ENCODE results near the gene PGM1.

Gene PGM1

DNA sequence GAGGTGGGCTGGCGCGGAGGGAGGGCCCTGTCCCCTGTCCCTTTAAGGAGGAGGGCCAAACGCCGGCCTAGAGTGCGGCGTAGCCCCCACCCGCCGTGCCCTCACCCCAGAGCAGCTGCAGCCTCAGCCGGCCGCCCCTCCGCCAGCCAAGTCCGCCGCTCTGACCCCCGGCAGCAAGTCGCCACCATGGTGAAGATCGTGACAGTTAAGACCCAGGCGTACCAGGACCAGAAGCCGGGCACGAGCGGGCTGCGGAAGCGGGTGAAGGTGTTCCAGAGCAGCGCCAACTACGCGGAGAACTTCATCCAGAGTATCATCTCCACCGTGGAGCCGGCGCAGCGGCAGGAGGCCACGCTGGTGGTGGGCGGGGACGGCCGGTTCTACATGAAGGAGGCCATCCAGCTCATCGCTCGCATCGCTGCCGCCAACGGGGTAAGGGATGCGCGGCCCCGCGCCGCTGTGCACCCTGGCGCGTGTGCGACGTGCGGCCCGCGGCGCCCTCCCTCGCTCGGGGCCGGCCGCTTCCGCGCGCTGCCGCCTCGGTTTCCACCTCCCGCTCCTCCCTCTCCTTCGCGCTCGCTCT is at the start of gene PGM1:
PGM1 (plus strand) TSS at position 109 of the 583 bp plus-strand sequence; CDS start at position 187, 78 bp downstream.
- no peaks in the 10 kb centered on the region for H3K9me3 Mint-ChIP-seq
- TF ChIP-seq, protein P1, sequence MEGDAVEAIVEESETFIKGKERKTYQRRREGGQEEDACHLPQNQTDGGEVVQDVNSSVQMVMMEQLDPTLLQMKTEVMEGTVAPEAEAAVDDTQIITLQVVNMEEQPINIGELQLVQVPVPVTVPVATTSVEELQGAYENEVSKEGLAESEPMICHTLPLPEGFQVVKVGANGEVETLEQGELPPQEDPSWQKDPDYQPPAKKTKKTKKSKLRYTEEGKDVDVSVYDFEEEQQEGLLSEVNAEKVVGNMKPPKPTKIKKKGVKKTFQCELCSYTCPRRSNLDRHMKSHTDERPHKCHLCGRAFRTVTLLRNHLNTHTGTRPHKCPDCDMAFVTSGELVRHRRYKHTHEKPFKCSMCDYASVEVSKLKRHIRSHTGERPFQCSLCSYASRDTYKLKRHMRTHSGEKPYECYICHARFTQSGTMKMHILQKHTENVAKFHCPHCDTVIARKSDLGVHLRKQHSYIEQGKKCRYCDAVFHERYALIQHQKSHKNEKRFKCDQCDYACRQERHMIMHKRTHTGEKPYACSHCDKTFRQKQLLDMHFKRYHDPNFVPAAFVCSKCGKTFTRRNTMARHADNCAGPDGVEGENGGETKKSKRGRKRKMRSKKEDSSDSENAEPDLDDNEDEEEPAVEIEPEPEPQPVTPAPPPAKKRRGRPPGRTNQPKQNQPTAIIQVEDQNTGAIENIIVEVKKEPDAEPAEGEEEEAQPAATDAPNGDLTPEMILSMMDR (IDR thresholded peaks at IDR 0.05; ENCODE audit: unreplicated experiment in 3 of 3): no peak
- peaks cover 4% of the 10 kb centered on the region for H3K36me3 Mint-ChIP-seq (ENCODE audit: low read depth)
- peak within 1 kb of the TSS; percentile 96 to 97 (median 97) for H3K4me3 Mint-ChIP-seq
- peaks cover 4% of the 10 kb centered on the region for H3K27me3 Mint-ChIP-seq (ENCODE audit: low read depth)
- peaks cover 19% of the 10 kb centered on the region for H3K4me1 Mint-ChIP-seq
- peak within 1 kb of the TSS; percentile 85 to 94 (median 93) for H3K27ac Mint-ChIP-seq

DNA sequence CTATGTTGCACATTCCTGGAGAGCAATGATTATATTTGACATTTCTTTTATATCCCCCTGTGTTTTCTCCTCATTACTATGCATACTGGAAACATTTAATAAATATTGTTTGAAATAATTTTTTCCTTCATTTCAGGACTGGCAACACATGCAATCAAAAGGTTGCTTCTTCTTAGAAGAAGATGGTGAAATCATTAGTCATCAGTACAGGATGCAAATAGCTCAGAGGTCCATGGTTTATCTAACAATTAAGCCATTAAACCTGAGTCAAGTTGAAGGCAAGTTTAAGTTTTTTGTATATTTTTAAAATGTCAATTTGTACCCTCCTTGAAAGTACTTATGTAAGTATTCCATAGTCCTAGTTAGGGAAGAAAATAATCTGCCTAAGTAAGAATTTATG is 47.4 kb upstream of the PGM1 start:
- Mint-ChIP-seq H3K4me1 (no peaks in the 10 kb centered on the region), H3K36me3 (ENCODE audit: low read depth) (peaks cover 50% of the 10 kb centered on the region), H3K9me3 (peaks cover 9% of the 10 kb centered on the region), H3K4me3 (no peak overlapping the region), H3K27me3 (ENCODE audit: low read depth) (no peaks in the 10 kb centered on the region), H3K27ac (no peak overlapping the region)
- TF ChIP-seq, protein P1 (IDR thresholded peaks at IDR 0.05; ENCODE audit: unreplicated experiment in 3 of 3): no peak

DNA sequence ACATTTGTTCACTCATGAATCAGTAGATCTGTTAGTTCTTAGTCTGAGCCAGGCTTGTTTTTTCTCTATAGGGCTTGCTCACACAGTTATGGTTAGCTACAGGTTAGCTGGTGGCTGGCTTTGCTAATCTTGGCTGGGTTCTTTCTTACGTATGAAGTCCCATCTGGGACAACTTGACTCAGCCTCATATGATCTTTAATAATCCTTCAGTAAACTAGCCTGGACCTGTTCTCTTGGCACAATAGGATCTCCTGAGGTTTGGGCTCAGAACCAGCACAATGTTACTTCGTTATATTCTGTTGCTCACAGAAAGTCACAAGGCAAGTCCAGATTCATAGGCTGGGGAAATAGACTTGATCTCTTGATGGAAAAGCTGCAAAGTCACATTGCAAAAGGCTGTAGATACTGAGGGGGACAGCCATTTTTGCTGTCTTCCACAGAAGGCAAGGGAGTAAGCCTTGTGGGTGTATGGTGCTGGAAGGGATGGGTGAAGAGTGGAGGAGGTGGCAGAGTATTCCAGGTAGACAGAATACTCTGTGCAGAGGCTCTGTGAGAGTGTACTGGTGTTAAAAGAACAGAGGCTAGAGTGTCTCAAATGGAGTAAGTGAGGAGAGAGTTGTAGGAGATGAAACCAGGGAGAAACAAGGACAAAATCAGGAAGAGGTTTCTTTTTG is 45.5 kb upstream of the PGM1 start:
- H3K27ac Mint-ChIP-seq: no peak overlapping the region
- no peaks in the 10 kb centered on the region for H3K27me3 Mint-ChIP-seq (ENCODE audit: low read depth)
- TF ChIP-seq, protein P1 (IDR thresholded peaks at IDR 0.05; ENCODE audit: unreplicated experiment in 3 of 3): no peak
- H3K9me3 Mint-ChIP-seq: peaks cover 6% of the 10 kb centered on the region
- no peaks in the 10 kb centered on the region for H3K4me1 Mint-ChIP-seq
- no peak overlapping the region for H3K4me3 Mint-ChIP-seq
- peaks cover 39% of the 10 kb centered on the region for H3K36me3 Mint-ChIP-seq (ENCODE audit: low read depth)

DNA sequence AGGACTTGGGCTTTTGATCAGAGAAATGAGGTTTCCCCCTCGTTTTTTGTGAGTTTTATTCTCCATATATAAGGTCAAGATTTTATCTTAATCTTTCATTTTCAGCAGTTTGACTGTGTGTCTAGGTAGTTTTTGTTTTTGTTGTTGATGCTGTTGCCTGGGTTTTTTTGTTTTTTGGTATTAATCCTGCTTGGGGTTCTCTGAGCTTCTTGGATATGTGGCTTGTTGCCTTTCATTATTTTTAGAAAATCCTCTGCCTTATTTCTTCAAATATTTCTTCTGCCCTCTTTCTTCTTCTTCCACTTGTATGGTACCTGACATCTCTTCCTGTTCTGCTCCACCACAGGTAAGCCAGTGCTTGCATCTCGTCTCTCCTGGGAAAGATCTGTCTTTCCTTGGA is 44.9 kb upstream of the PGM1 start:
- Mint-ChIP-seq H3K9me3 (peaks cover 4% of the 10 kb centered on the region), H3K36me3 (ENCODE audit: low read depth) (peaks cover 35% of the 10 kb centered on the region), H3K27ac (no peak overlapping the region), H3K4me1 (no peaks in the 10 kb centered on the region), H3K4me3 (no peak overlapping the region), H3K27me3 (ENCODE audit: low read depth) (no peaks in the 10 kb centered on the region)
- TF ChIP-seq, protein P1 (IDR thresholded peaks at IDR 0.05; ENCODE audit: unreplicated experiment in 3 of 3): no peak

DNA sequence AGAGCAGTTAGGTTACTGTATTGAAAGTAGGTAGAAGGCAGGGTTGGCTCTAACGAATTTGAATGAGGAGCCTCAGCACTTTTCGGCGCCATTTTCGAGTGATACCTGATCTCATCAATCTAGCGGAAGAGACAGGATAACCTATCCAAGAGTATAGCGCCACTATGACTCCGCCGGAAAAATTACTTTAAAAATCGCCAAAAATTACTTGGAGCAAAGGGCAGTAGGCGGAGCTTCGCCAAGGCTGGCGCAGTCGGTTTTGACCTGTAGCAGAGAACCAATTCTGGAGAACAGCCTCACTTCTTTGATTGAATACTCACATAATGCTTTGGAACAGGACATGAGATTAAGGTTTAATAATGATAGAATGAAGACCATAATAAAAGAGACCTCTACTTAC is 44.3 kb upstream of the PGM1 start:
- Mint-ChIP-seq H3K27me3 (ENCODE audit: low read depth) (no peaks in the 10 kb centered on the region), H3K36me3 (ENCODE audit: low read depth) (peaks cover 35% of the 10 kb centered on the region), H3K4me1 (no peaks in the 10 kb centered on the region), H3K27ac (no peak overlapping the region), H3K4me3 (no peak overlapping the region), H3K9me3 (peaks cover 4% of the 10 kb centered on the region)
- TF ChIP-seq, protein P1 (IDR thresholded peaks at IDR 0.05; ENCODE audit: unreplicated experiment in 3 of 3): no peak

DNA sequence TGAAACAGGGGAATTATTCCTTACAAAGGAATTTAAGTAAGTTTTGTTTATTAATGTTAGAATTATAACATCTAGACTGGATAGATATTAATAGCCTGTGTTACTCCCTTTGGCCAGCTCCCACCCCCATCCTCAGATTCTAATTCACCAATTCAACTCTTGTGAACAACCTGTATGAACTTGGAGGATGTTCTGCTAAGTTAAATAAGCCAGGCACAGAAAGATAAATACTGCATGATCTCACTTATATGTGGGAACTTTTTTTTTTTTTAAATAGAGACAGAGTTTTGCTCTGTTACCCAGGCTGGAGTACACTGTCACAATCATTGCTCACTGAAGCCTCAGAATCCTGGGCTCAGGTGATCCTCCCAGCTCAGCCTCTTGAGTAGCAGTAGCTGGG is 37.7 kb upstream of the PGM1 start:
- H3K4me1 Mint-ChIP-seq: no peaks in the 10 kb centered on the region
- H3K4me3 Mint-ChIP-seq: no peak overlapping the region
- no peaks in the 10 kb centered on the region for H3K9me3 Mint-ChIP-seq
- H3K27me3 Mint-ChIP-seq (ENCODE audit: low read depth): no peaks in the 10 kb centered on the region
- TF ChIP-seq, protein P1 (IDR thresholded peaks at IDR 0.05; ENCODE audit: unreplicated experiment in 3 of 3): no peak
- no peak overlapping the region for H3K27ac Mint-ChIP-seq
- peaks cover 16% of the 10 kb centered on the region for H3K36me3 Mint-ChIP-seq (ENCODE audit: low read depth)
